Hepatocyte (in vitro differentiated cells): ENCODE data around the gene HS3ST3B1.

Source experiments
- EZH2 ChIP-seq: fragments of 200-600 bp; sonication (generic); IDR thresholded peaks from 2 replicates; pipeline ENCODE4 v1.6.1; 2016; ENCODE audit warnings: antibody characterized with exemption, mild to moderate bottlenecking, borderline replicate concordance
- EZH2phosphoT487 ChIP-seq: fragments of 200-600 bp; sonication (generic); IDR thresholded peaks from one replicate; pipeline ENCODE4 v1.6.1; 2018; ENCODE audit warnings: antibody characterized with exemption, mild to moderate bottlenecking, low read depth, moderate library complexity; ENCODE audit not compliant: unreplicated experiment, severe bottlenecking
- TF ChIP-seq, protein P1 (sequence below): fragments of 200-600 bp; sonication (generic); IDR thresholded peaks from 2 replicates; pipeline ENCODE4 v1.5.1; 2016; ENCODE audit warnings: antibody characterized with exemption, mild to moderate bottlenecking; ENCODE audit not compliant: poor library complexity

DNA sequence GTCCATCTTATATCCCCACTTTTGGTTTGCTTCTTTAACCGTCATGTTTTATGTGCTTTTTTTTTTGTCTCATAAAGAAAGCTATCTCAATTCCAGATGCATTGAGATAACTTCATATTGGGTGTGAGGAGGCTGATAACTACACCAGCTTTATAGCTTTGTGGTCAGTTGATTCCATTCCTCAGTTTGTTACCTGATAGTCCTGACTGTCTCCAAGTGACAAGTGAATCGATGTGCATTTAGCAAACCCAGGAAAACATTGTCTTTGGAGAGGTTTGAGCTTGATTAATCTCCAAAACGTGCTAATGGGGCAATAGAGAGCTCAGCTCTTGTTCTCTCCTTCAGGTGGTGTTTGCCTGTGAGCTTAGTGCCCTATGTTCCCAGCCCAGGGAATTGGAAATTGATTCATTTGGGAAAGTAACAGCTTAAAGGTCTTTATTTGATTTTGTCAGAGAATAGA lies 22.7 kb downstream of the HS3ST3B1 start:
- TF ChIP-seq, protein P1, sequence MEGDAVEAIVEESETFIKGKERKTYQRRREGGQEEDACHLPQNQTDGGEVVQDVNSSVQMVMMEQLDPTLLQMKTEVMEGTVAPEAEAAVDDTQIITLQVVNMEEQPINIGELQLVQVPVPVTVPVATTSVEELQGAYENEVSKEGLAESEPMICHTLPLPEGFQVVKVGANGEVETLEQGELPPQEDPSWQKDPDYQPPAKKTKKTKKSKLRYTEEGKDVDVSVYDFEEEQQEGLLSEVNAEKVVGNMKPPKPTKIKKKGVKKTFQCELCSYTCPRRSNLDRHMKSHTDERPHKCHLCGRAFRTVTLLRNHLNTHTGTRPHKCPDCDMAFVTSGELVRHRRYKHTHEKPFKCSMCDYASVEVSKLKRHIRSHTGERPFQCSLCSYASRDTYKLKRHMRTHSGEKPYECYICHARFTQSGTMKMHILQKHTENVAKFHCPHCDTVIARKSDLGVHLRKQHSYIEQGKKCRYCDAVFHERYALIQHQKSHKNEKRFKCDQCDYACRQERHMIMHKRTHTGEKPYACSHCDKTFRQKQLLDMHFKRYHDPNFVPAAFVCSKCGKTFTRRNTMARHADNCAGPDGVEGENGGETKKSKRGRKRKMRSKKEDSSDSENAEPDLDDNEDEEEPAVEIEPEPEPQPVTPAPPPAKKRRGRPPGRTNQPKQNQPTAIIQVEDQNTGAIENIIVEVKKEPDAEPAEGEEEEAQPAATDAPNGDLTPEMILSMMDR: no peak
- TF ChIP-seq EZH2 (no peak), EZH2phosphoT487 (no peak)
